SK-N-SH (cell line): ENCODE measurements around the gene FETUB.

Source experiments
- EP300 ChIP-seq, 2 experiments: IDR thresholded peaks; 2 replicates each; pipeline versions ENCODE4 v1.4.0 to v1.6.1; 2012; ENCODE audit warnings: borderline replicate concordance in 1 of 2, low read depth in 1 of 2, low read length in 1 of 2
- EZH2phosphoT487 ChIP-seq: fragments of 200-600 bp; sonication (generic); IDR thresholded peaks from 2 replicates; pipeline ENCODE4 v1.6.1; 2017; ENCODE audit warnings: low read depth, mixed run types, mild to moderate bottlenecking, antibody characterized with exemption, moderate library complexity, borderline replicate concordance
- GATA2 ChIP-seq: sonication (generic); formaldehyde crosslinking; IDR thresholded peaks from 2 replicates; pipeline ENCODE4 v1.5.0; 2020; ENCODE audit warnings: mild to moderate bottlenecking, missing genetic modification reagents
- JUND ChIP-seq: IDR thresholded peaks from 2 replicates; pipeline ENCODE4 v1.4.0; 2012
- MEF2A ChIP-seq: IDR thresholded peaks from 2 replicates; pipeline ENCODE4 v1.4.0; 2012; ENCODE audit warnings: low read depth, borderline replicate concordance
- MXI1 ChIP-seq: IDR thresholded peaks from 2 replicates; pipeline ENCODE4 v1.6.1; 2012; ENCODE audit warnings: mild to moderate bottlenecking, low read depth, low read length, improper control_type of control experiment
- POLR2AphosphoS5 ChIP-seq: IDR thresholded peaks from 2 replicates; pipeline ENCODE4 v1.6.1; 2012; ENCODE audit warnings: low read depth, low read length
- RCOR1 ChIP-seq: fragments of 150-350 bp; IDR thresholded peaks from 2 replicates; pipeline ENCODE4 v1.6.1; 2017; ENCODE audit warnings: antibody characterized with exemption, low read length
- RFX5 ChIP-seq: IDR thresholded peaks from 2 replicates; pipeline ENCODE4 v1.6.1; 2012; ENCODE audit warnings: mild to moderate bottlenecking, improper control_type of control experiment, low read length
- SIN3A ChIP-seq: IDR thresholded peaks from 2 replicates; pipeline ENCODE4 v1.6.1; 2012; ENCODE audit warnings: low read depth, mild to moderate bottlenecking, low read length, moderate library complexity, borderline replicate concordance
- TF ChIP-seq, protein P1 (sequence below): fragments of 200-600 bp; sonication (generic); IDR thresholded peaks from 2 replicates; pipeline ENCODE4 v1.6.1; 2017; ENCODE audit warnings: antibody characterized with exemption, mild to moderate bottlenecking, moderate library complexity
- TF ChIP-seq, protein P2 (sequence below): fragments of 150-350 bp; IDR thresholded peaks from 2 replicates; pipeline ENCODE4 v1.6.1; 2017; ENCODE audit warnings: antibody characterized with exemption, low read length, low read depth, borderline replicate concordance
- TF ChIP-seq, protein P3 (sequence below): IDR thresholded peaks from 2 replicates; pipeline ENCODE4 v1.4.0; 2012; ENCODE audit warnings: low read depth
- TF ChIP-seq, protein P4 (sequence below): IDR thresholded peaks from 2 replicates; pipeline ENCODE4 v1.4.0; 2012; ENCODE audit warnings: low read depth, borderline replicate concordance

DNA sequence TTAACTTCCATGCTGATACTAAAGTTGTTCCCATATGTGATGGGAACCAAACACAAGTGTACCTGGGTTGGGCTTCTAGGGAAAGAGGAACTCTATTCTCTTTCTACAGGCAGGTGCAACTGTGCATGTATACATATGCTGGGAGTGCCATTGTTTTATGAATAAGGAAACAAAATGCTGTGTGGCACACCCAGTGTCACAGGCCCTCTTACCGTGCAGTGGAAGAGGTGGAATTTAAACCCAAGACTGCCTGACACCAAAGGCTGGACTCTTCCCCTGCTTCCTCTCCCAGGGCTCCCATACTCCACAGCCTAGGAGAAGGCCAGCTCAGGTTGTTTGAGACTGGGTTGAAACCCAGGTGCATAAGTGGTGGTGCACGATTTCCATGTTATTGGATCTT, 1.9 kb upstream of the FETUB start:
- TF ChIP-seq EZH2phosphoT487 (no peak), MXI1 (no peak), RCOR1 (no peak), POLR2AphosphoS5 (no peak), RFX5 (no peak), JUND (no peak), EP300 (IDR thresholded peaks at IDR 0.05; ENCODE audit: borderline replicate concordance in 1 of 2, low read depth in 1 of 2, low read length in 1 of 2) (no peak), GATA2 (CRISPR knock-in tag) (no peak), MEF2A (no peak), SIN3A (no peak)
- TF ChIP-seq, protein P1, sequence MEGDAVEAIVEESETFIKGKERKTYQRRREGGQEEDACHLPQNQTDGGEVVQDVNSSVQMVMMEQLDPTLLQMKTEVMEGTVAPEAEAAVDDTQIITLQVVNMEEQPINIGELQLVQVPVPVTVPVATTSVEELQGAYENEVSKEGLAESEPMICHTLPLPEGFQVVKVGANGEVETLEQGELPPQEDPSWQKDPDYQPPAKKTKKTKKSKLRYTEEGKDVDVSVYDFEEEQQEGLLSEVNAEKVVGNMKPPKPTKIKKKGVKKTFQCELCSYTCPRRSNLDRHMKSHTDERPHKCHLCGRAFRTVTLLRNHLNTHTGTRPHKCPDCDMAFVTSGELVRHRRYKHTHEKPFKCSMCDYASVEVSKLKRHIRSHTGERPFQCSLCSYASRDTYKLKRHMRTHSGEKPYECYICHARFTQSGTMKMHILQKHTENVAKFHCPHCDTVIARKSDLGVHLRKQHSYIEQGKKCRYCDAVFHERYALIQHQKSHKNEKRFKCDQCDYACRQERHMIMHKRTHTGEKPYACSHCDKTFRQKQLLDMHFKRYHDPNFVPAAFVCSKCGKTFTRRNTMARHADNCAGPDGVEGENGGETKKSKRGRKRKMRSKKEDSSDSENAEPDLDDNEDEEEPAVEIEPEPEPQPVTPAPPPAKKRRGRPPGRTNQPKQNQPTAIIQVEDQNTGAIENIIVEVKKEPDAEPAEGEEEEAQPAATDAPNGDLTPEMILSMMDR = no peak
- TF ChIP-seq, protein P2, sequence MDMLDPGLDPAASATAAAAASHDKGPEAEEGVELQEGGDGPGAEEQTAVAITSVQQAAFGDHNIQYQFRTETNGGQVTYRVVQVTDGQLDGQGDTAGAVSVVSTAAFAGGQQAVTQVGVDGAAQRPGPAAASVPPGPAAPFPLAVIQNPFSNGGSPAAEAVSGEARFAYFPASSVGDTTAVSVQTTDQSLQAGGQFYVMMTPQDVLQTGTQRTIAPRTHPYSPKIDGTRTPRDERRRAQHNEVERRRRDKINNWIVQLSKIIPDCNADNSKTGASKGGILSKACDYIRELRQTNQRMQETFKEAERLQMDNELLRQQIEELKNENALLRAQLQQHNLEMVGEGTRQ = no peak
- TF ChIP-seq, protein P3, sequence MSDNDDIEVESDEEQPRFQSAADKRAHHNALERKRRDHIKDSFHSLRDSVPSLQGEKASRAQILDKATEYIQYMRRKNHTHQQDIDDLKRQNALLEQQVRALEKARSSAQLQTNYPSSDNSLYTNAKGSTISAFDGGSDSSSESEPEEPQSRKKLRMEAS = no peak
- TF ChIP-seq, protein P4, sequence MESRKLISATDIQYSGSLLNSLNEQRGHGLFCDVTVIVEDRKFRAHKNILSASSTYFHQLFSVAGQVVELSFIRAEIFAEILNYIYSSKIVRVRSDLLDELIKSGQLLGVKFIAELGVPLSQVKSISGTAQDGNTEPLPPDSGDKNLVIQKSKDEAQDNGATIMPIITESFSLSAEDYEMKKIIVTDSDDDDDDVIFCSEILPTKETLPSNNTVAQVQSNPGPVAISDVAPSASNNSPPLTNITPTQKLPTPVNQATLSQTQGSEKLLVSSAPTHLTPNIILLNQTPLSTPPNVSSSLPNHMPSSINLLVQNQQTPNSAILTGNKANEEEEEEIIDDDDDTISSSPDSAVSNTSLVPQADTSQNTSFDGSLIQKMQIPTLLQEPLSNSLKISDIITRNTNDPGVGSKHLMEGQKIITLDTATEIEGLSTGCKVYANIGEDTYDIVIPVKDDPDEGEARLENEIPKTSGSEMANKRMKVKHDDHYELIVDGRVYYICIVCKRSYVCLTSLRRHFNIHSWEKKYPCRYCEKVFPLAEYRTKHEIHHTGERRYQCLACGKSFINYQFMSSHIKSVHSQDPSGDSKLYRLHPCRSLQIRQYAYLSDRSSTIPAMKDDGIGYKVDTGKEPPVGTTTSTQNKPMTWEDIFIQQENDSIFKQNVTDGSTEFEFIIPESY = no peak
